Hepatocyte (in vitro differentiated cells): ENCODE results near the gene ITPK1. TPM values are rescaled to one million over a fixed set of nuclear protein-coding genes. Genes with fewer than 3 reads are reported as not detected.

ENCODE experiments used
- DNase-seq: peaks from one replicate; pipeline ENCODE4 v3.0.0-alpha.2; 2016; ENCODE audit warnings: low spot score
- H2AFZ ChIP-seq: fragments of 200-600 bp; sonication (generic); 2 replicates; pipeline ENCODE4 v1.6.0; 2016; ENCODE audit warnings: antibody characterized with exemption, mild to moderate bottlenecking
- H3K27ac ChIP-seq: fragments of 200-600 bp; sonication (generic); 2 replicates; pipeline ENCODE4 v1.5.1; 2016; ENCODE audit warnings: mild to moderate bottlenecking
- H3K27me3 ChIP-seq: fragments of 200-600 bp; sonication (generic); 2 replicates; pipeline ENCODE4 v1.6.1; 2016
- H3K36me3 ChIP-seq: fragments of 200-600 bp; sonication (generic); replicated peaks from 2 replicates; pipeline ENCODE4 v1.5.1; 2016; ENCODE audit warnings: low read depth; ENCODE audit not compliant: insufficient read depth
- H3K4me1 ChIP-seq: fragments of 200-600 bp; sonication (generic); 2 replicates; pipeline ENCODE4 v1.5.1; 2016; ENCODE audit warnings: mild to moderate bottlenecking, moderate library complexity; ENCODE audit not compliant: insufficient read depth
- H3K4me2 ChIP-seq: fragments of 200-600 bp; sonication (generic); 2 replicates; pipeline ENCODE4 v1.6.0; 2016
- H3K4me3 ChIP-seq: fragments of 200-600 bp; sonication (generic); 2 replicates; pipeline ENCODE4 v1.5.1; 2016; ENCODE audit warnings: mild to moderate bottlenecking
- H3K79me2 ChIP-seq: fragments of 200-600 bp; sonication (generic); 2 replicates; pipeline ENCODE4 v1.6.0; 2017; ENCODE audit warnings: mild to moderate bottlenecking
- H3K9me2 ChIP-seq: fragments of 200-600 bp; sonication (generic); replicated peaks from 2 replicates; pipeline ENCODE4 v1.6.0; 2017; ENCODE audit warnings: mild to moderate bottlenecking; ENCODE audit not compliant: insufficient read depth
- H3K9me3 ChIP-seq: fragments of 200-600 bp; sonication (generic); 2 replicates; pipeline ENCODE4 v1.5.1; 2016; ENCODE audit warnings: low read depth, mild to moderate bottlenecking
- H4K20me1 ChIP-seq: fragments of 200-600 bp; sonication (generic); 2 replicates; pipeline ENCODE4 v1.6.0; 2016; ENCODE audit warnings: mild to moderate bottlenecking; ENCODE audit not compliant: insufficient read depth, poor library complexity, severe bottlenecking
- EZH2 ChIP-seq: fragments of 200-600 bp; sonication (generic); IDR thresholded peaks from 2 replicates; pipeline ENCODE4 v1.6.1; 2016; ENCODE audit warnings: antibody characterized with exemption, mild to moderate bottlenecking, borderline replicate concordance
- EZH2phosphoT487 ChIP-seq: fragments of 200-600 bp; sonication (generic); IDR thresholded peaks from one replicate; pipeline ENCODE4 v1.6.1; 2018; ENCODE audit warnings: antibody characterized with exemption, mild to moderate bottlenecking, low read depth, moderate library complexity; ENCODE audit not compliant: unreplicated experiment, severe bottlenecking
- WGBS: methylation state at CpG from one replicate; pipeline ENCODE4 v1.1.6; 2016; ENCODE audit warnings: low lambda C conversion rate; ENCODE audit errors: missing lambda C conversion rate; 5-methylcytosine and 5-hydroxymethylcytosine counted together
- polyA plus RNA-seq: library from polyadenylated mRNA; unstranded; fragments of >200 nt; fragmentation: Nextera tagmentation; extraction: Ambion mirVana; gene quantifications from 2 replicates; pipeline ENCODE4 v1.2.1, GENCODE V29; 2016
- total RNA-seq: library from RNA; depleted of rRNA; stranded (reverse); fragments of >200 nt; gene quantifications from 2 replicates; pipeline ENCODE4 v1.2.3, GENCODE V29; 2014
- TF ChIP-seq, protein P1 (sequence below): fragments of 200-600 bp; sonication (generic); IDR thresholded peaks from 2 replicates; pipeline ENCODE4 v1.5.1; 2016; ENCODE audit warnings: antibody characterized with exemption, mild to moderate bottlenecking; ENCODE audit not compliant: poor library complexity

ITPK1 gene
- total and polyA plus RNA-seq, 2 experiments from 2014 or later = 49.8 to 66.7 TPM

DNA sequence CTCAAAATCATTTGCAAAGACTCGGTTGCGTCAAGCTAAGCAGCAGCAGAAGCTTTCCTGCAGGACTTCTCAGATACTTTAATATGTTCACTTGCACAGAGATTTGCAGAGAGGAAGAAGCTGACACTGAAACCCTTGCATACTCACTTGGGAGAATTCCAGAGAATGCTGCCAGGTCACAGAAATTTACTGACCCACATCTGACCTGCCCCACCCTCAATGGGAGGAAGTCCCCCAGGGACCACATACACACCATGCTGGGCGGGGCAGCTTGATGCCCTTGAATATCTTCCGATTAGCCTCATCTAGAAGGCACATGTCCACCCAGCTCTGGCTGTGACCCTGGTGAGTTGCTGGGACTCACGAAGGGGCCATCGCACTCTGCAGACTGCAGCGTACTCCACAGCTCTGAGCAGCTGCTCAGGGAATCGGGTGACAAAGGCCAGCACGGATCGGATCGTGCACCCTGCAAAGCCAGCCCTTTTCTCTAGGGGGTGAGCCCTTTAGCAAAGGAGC lies 83.2 kb downstream of the ITPK1 start:
- H3K36me3 ChIP-seq = no peaks in the 10 kb centered on the region
- no peaks in the 10 kb centered on the region for H3K9me2 ChIP-seq
- H3K4me1 ChIP-seq = peaks cover 41% of the 10 kb centered on the region
- DNase-seq = no peak
- no peak for TF ChIP-seq EZH2
- TF ChIP-seq, protein P1, sequence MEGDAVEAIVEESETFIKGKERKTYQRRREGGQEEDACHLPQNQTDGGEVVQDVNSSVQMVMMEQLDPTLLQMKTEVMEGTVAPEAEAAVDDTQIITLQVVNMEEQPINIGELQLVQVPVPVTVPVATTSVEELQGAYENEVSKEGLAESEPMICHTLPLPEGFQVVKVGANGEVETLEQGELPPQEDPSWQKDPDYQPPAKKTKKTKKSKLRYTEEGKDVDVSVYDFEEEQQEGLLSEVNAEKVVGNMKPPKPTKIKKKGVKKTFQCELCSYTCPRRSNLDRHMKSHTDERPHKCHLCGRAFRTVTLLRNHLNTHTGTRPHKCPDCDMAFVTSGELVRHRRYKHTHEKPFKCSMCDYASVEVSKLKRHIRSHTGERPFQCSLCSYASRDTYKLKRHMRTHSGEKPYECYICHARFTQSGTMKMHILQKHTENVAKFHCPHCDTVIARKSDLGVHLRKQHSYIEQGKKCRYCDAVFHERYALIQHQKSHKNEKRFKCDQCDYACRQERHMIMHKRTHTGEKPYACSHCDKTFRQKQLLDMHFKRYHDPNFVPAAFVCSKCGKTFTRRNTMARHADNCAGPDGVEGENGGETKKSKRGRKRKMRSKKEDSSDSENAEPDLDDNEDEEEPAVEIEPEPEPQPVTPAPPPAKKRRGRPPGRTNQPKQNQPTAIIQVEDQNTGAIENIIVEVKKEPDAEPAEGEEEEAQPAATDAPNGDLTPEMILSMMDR = no peak
- TF ChIP-seq EZH2phosphoT487 = no peak
- no peaks in the 10 kb centered on the region for H3K27me3 ChIP-seq
- no peaks in the 10 kb centered on the region for H4K20me1 ChIP-seq
- H3K4me2 ChIP-seq = no peak overlapping the region
- peak overlapping the region; percentile 78 for H3K27ac ChIP-seq
- WGBS = 74% methylated on average over 11 of the region's 11 CpGs
- no peak overlapping the region for H3K4me3 ChIP-seq
- no peak overlapping the region for H2AFZ ChIP-seq
- no peaks in the 10 kb centered on the region for H3K9me3 ChIP-seq
- peaks cover 64% of the 10 kb centered on the region for H3K79me2 ChIP-seq

DNA sequence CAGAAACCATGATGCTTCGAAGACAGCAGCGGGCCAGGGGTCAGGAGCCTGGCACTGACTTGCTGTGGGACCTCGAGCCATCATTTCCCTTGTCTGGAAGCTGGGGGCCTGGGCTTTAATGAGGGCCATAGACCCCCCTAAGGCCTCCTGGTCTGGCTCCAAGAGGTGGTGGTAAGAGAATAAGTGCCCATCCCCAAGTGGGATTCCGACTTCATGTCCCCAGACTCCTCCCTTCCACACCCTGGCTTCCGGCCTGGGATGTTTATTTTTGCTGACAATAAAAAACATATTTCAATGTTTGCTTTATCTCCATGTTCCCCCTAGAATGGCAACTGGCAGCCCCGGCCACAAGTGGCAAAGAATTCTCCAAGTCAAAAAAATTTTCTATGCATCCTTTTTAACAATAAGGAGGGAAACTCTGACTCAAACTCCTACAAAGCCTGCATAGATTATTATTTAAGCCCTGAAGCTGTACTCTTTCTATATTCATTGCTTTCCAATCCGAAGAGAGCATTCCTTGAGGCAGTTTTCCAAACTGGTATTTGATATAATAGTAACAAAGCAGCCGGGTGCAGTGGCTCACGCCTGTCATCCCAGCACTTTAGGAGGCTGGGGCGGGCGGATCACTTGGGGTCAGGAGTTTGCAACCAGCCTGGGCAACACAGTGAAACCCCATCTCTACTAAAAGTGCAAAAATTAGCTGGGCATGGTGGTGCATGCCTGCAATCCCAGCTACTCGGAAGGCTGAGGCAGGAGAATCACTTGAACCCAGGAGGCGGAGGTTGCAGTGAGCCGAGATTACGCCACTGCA lies 84.0 kb downstream of the ITPK1 start:
- H3K36me3 ChIP-seq = no peaks in the 10 kb centered on the region
- H3K4me1 ChIP-seq = peaks cover 33% of the 10 kb centered on the region
- no peaks in the 10 kb centered on the region for H3K9me3 ChIP-seq
- no peaks in the 10 kb centered on the region for H4K20me1 ChIP-seq
- TF ChIP-seq EZH2 (no peak), EZH2phosphoT487 (no peak)
- TF ChIP-seq, protein P1 = no peak
- no peak overlapping the region for H2AFZ ChIP-seq
- H3K9me2 ChIP-seq = no peaks in the 10 kb centered on the region
- no peak for DNase-seq
- no peak overlapping the region for H3K4me2 ChIP-seq
- H3K79me2 ChIP-seq = peaks cover 64% of the 10 kb centered on the region
- H3K4me3 ChIP-seq = no peak overlapping the region
- H3K27ac ChIP-seq = no peak overlapping the region
- 81% methylated on average over 15 of the region's 15 CpGs for WGBS
- no peaks in the 10 kb centered on the region for H3K27me3 ChIP-seq

DNA sequence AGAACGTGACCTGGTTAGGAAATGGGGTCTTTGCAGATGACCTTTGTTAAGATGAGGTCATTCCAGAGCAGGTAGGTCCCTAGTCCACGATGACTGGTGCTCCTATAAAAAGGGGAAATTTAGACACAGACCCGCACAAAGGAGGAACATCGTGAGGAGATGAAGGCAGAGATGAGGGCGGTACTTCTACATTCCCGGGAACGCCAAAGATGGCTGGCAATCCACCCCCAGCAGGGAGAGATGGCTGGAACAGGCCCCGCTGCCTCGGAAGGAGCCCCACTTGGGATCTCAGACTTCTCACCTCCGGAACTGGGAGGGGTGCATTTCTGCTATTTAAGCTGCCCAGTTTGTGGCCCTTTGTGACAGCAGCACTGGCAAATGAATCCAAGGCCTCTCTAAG lies 85.0 kb downstream of the ITPK1 start:
- Histone ChIP-seq H3K9me3 (no peaks in the 10 kb centered on the region), H3K79me2 (peaks cover 74% of the 10 kb centered on the region), H3K9me2 (no peaks in the 10 kb centered on the region), H3K27ac (no peak overlapping the region), H3K4me1 (peaks cover 25% of the 10 kb centered on the region), H3K4me2 (no peak overlapping the region), H3K27me3 (no peaks in the 10 kb centered on the region), H2AFZ (no peak overlapping the region), H3K36me3 (no peaks in the 10 kb centered on the region), H4K20me1 (no peaks in the 10 kb centered on the region), H3K4me3 (no peak overlapping the region)
- TF ChIP-seq EZH2 (no peak), EZH2phosphoT487 (no peak)
- TF ChIP-seq, protein P1 = no peak
- DNase-seq = no peak
- WGBS = 91% methylated on average over 10 of the region's 10 CpGs
